K562 (cell line): ENCODE measurements around the gene TBXAS1. TPM values are rescaled to one million over a fixed set of nuclear protein-coding genes. Genes with fewer than 3 reads are reported as not detected.
A peak's percentile ranks its signal among the peaks of the same experiment; 100 is the strongest.

Experiments used
- CBX3 ChIP-seq, 2 experiments: IDR thresholded peaks; 1 replicate in 1 of 2; 2 replicates in 1 of 2; pipeline ENCODE4 v1.6.1; 2012; ENCODE audit warnings: inconsistent platforms in 2 of 2, low read length in 2 of 2, borderline replicate concordance in 1 of 2, control low read depth in 1 of 2
- ILF3 ChIP-seq: fragments of 450-650 bp; IDR thresholded peaks from 2 replicates; pipeline ENCODE4 v1.6.1; 2018; ENCODE audit warnings: antibody characterized with exemption, mild to moderate bottlenecking, moderate library complexity, borderline replicate concordance
- IRF2 ChIP-seq: sonication (generic); formaldehyde crosslinking; IDR thresholded peaks from 2 replicates; pipeline ENCODE4 v1.8.1; 2022; ENCODE audit warnings: mild to moderate bottlenecking, missing genetic modification reagents
- NRF1 ChIP-seq, 2 experiments: fragments of 450-650 bp; IDR thresholded peaks in 1 of 2; conservative IDR thresholded peaks in 1 of 2; 2 replicates each; pipeline ENCODE4 v1.6.1; 2014; ENCODE audit warnings: mild to moderate bottlenecking in 2 of 2
- RB1 ChIP-seq: fragments of 450-650 bp; IDR thresholded peaks from 2 replicates; pipeline ENCODE4 v1.6.1; 2017; ENCODE audit warnings: low read depth, mild to moderate bottlenecking
- SIX5 ChIP-seq, 2 experiments: IDR thresholded peaks; 2 replicates each; pipeline ENCODE4 v1.6.1; 2011; ENCODE audit warnings: low read length in 2 of 2, borderline replicate concordance in 1 of 2, low read depth in 1 of 2, mild to moderate bottlenecking in 1 of 2, moderate library complexity in 1 of 2; ENCODE audit not compliant: insufficient read depth in 1 of 2
- SMARCE1 ChIP-seq: fragments of 450-650 bp; IDR thresholded peaks from 2 replicates; pipeline ENCODE4 v1.7.1; 2016; ENCODE audit warnings: mild to moderate bottlenecking
- ZFX ChIP-seq: sonication (generic); formaldehyde crosslinking; IDR thresholded peaks from 2 replicates; pipeline ENCODE4 v1.8.0; 2022; ENCODE audit warnings: mild to moderate bottlenecking, missing genetic modification reagents, moderate library complexity
- ZNF408 ChIP-seq: fragments of 250-450 bp; sonication (Bioruptor Pico); IDR thresholded peaks from 2 replicates; pipeline ENCODE4 v1.4.0; 2020; ENCODE audit warnings: low read depth, mild to moderate bottlenecking, moderate library complexity
- ZNF507 ChIP-seq: conservative IDR thresholded peaks from 2 replicates; pipeline ENCODE4 v1.6.1; 2017; ENCODE audit warnings: missing genetic modification characterization, missing compliant biosample characterization
- polyA plus RNA-seq, 8 experiments: library from polyadenylated mRNA; depleted of rRNA in 4 of 8; stranded (reverse) in 5 of 8; unstranded in 3 of 8; fragments of >200 nt; fragmentation: Nextera tagmentation in 2 of 8; fragmentation: Illumina TruSeq in 1 of 8; extraction: Ambion mirVana in 2 of 8; extraction: Trizol in 1 of 8; gene quantifications; 2 replicates each; pipeline versions ENCODE4 v1.2.1 to v1.2.3, GENCODE V29; 2011 to 2014; ENCODE audit warnings: inconsistent platforms in 1 of 8, missing spikeins in 1 of 8
- total RNA-seq, 7 experiments: library from RNA; depleted of rRNA in 6 of 7; stranded (reverse); fragments of >200 nt in 6 of 7; fragmentation: Illumina TruSeq in 2 of 7; extraction: Trizol in 2 of 7; gene quantifications; 2 replicates each; pipeline versions ENCODE4 v1.2.1 to v1.2.3, GENCODE V29; 2011 to 2021; ENCODE audit warnings: low replicate concordance in 1 of 7
- TF ChIP-seq, protein P1 (sequence below), 3 experiments: IDR thresholded peaks in 2 of 3; conservative IDR thresholded peaks in 1 of 3; 2 replicates each; pipeline ENCODE4 v1.5.1; 2011 to 2012; ENCODE audit warnings: low read length in 3 of 3, mild to moderate bottlenecking in 3 of 3, control low read depth in 2 of 3, improper control_type of control experiment in 1 of 3, inconsistent platforms in 1 of 3, low read depth in 1 of 3, mixed read lengths in 1 of 3, moderate library complexity in 1 of 3; ENCODE audit not compliant: insufficient read depth in 2 of 3
- TF ChIP-seq, protein P2 (sequence below): sonication (generic); formaldehyde crosslinking; IDR thresholded peaks from 2 replicates; pipeline ENCODE4 v1.9.0; 2022; ENCODE audit warnings: mild to moderate bottlenecking, missing genetic modification reagents
- TF ChIP-seq, protein P3 (sequence below): fragments of 250-450 bp; sonication (Bioruptor Pico); IDR thresholded peaks from 2 replicates; pipeline ENCODE4 v1.4.0; 2020; ENCODE audit warnings: mild to moderate bottlenecking
- TF ChIP-seq, protein P4 (sequence below): sonication (generic); formaldehyde crosslinking; IDR thresholded peaks from 2 replicates; pipeline ENCODE4 v1.8.0; 2022; ENCODE audit warnings: mild to moderate bottlenecking, low read depth, missing genetic modification reagents
- TF ChIP-seq, protein P5 (sequence below): fragments of 250-450 bp; sonication (Bioruptor Pico); IDR thresholded peaks from 2 replicates; pipeline ENCODE4 v1.6.1; 2021; ENCODE audit warnings: mild to moderate bottlenecking
- TF ChIP-seq, protein P6 (sequence below): conservative IDR thresholded peaks from 2 replicates; pipeline ENCODE4 v1.6.1; 2011; ENCODE audit warnings: low read depth, mild to moderate bottlenecking, low read length; ENCODE audit not compliant: control insufficient read depth
- TF ChIP-seq, protein P7 (sequence below): fragments of 450-650 bp; IDR thresholded peaks from 2 replicates; pipeline ENCODE4 v1.6.1; 2016; ENCODE audit warnings: low read depth, mild to moderate bottlenecking, moderate library complexity

Gene TBXAS1
- total and polyA plus RNA-seq, 9 of the 15 experiments (the other 6 are each of a cell fraction or from before 2014, with no cell fraction given): 1.1 to 8.3 (median 1.9) TPM

DNA sequence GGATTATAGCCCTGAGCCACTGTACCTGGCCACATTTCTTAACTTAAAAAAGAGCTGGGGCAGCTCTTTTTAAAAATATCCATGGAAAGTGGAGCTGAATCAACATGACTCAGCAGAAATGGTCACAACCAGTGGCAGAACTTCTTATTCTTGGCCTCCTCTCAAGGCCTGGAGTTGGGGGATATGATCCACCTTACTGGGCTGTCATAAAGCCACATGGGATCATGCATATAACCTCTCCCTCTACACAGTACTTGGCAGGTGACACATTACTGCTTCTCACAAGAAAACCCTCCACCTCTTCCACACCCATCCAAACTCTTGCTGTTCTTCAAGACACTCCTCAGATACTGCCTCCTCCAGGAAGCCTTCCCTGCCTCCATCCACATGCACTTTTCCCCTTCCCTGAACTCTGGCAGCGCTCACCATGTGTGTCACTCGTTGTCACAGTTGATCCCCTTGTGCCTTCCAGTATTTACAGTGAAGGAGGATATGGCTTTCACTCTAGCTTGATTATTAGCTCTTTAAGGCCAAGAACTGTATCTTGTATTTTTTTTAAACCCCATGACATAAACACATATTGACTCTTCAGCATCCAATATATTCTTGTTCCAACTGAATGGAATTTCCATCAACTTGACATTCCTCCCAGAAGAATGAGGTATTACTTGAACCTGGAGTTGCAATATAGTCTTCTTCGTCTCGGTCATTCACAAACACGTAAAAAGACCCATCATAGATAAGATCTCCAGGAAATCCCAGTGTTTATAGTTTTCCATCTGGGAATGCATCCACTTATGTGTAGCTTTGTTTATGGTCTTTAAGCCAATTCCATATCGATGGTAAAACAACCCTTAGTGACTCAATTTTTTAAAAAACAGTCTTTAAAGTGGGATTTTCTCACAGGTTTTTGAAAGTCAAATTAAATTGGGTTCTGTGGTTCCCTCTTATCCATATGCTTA, 85.5 kb downstream of the TBXAS1 start (continued):
- TF ChIP-seq NRF1 (conservative IDR thresholded peaks at IDR 0.05 in 1 of 2, IDR thresholded peaks at IDR 0.05 in 1 of 2): no peak
- TF ChIP-seq, protein P1, sequence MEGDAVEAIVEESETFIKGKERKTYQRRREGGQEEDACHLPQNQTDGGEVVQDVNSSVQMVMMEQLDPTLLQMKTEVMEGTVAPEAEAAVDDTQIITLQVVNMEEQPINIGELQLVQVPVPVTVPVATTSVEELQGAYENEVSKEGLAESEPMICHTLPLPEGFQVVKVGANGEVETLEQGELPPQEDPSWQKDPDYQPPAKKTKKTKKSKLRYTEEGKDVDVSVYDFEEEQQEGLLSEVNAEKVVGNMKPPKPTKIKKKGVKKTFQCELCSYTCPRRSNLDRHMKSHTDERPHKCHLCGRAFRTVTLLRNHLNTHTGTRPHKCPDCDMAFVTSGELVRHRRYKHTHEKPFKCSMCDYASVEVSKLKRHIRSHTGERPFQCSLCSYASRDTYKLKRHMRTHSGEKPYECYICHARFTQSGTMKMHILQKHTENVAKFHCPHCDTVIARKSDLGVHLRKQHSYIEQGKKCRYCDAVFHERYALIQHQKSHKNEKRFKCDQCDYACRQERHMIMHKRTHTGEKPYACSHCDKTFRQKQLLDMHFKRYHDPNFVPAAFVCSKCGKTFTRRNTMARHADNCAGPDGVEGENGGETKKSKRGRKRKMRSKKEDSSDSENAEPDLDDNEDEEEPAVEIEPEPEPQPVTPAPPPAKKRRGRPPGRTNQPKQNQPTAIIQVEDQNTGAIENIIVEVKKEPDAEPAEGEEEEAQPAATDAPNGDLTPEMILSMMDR (IDR thresholded peaks at IDR 0.05 in 2 of 3, conservative IDR thresholded peaks at IDR 0.05 in 1 of 3; ENCODE audit: insufficient read depth in 2 of 3, low read depth in 1 of 3, low read length in 3 of 3): no peak
- TF ChIP-seq IRF2: no peak
- TF ChIP-seq ZNF507 (tag): no peak
- TF ChIP-seq, protein P2, sequence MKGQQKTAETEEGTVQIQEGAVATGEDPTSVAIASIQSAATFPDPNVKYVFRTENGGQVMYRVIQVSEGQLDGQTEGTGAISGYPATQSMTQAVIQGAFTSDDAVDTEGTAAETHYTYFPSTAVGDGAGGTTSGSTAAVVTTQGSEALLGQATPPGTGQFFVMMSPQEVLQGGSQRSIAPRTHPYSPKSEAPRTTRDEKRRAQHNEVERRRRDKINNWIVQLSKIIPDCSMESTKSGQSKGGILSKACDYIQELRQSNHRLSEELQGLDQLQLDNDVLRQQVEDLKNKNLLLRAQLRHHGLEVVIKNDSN: no peak
- no peak for TF ChIP-seq ILF3
- no peak for TF ChIP-seq SMARCE1
- TF ChIP-seq ZNF408 (CRISPR knock-in tag): no peak
- TF ChIP-seq, protein P3, sequence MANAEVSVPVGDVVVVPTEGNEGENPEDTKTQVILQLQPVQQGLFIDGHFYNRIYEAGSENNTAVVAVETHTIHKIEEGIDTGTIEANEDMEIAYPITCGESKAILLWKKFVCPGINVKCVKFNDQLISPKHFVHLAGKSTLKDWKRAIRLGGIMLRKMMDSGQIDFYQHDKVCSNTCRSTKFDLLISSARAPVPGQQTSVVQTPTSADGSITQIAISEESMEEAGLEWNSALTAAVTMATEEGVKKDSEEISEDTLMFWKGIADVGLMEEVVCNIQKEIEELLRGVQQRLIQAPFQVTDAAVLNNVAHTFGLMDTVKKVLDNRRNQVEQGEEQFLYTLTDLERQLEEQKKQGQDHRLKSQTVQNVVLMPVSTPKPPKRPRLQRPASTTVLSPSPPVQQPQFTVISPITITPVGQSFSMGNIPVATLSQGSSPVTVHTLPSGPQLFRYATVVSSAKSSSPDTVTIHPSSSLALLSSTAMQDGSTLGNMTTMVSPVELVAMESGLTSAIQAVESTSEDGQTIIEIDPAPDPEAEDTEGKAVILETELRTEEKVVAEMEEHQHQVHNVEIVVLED (CRISPR knock-in tag): no peak
- no peak for TF ChIP-seq SIX5 (IDR thresholded peaks at IDR 0.05; ENCODE audit: borderline replicate concordance in 1 of 2, insufficient read depth in 1 of 2, low read depth in 1 of 2, low read length in 2 of 2)
- TF ChIP-seq ZFX (CRISPR knock-in tag): 0 out of 2 replicates have a peak, but pooled peaks have one; percentile 29
- TF ChIP-seq, protein P4, sequence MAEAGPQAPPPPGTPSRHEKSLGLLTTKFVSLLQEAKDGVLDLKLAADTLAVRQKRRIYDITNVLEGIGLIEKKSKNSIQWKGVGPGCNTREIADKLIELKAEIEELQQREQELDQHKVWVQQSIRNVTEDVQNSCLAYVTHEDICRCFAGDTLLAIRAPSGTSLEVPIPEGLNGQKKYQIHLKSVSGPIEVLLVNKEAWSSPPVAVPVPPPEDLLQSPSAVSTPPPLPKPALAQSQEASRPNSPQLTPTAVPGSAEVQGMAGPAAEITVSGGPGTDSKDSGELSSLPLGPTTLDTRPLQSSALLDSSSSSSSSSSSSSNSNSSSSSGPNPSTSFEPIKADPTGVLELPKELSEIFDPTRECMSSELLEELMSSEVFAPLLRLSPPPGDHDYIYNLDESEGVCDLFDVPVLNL (CRISPR knock-in tag): no peak
- TF ChIP-seq, protein P5, sequence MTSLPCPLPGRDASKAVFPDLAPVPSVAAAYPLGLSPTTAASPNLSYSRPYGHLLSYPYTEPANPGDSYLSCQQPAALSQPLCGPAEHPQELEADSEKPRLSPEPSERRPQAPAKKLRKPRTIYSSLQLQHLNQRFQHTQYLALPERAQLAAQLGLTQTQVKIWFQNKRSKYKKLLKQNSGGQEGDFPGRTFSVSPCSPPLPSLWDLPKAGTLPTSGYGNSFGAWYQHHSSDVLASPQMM: no peak
- TF ChIP-seq, protein P6, sequence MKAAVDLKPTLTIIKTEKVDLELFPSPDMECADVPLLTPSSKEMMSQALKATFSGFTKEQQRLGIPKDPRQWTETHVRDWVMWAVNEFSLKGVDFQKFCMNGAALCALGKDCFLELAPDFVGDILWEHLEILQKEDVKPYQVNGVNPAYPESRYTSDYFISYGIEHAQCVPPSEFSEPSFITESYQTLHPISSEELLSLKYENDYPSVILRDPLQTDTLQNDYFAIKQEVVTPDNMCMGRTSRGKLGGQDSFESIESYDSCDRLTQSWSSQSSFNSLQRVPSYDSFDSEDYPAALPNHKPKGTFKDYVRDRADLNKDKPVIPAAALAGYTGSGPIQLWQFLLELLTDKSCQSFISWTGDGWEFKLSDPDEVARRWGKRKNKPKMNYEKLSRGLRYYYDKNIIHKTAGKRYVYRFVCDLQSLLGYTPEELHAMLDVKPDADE: no peak
- TF ChIP-seq RB1: no peak
- peak in 1 of 2 experiments; percentile 84; a peak in 1 of 3 replicates for TF ChIP-seq CBX3 (IDR thresholded peaks at IDR 0.05; ENCODE audit: borderline replicate concordance in 1 of 2, low read length in 2 of 2)
- TF ChIP-seq, protein P7, sequence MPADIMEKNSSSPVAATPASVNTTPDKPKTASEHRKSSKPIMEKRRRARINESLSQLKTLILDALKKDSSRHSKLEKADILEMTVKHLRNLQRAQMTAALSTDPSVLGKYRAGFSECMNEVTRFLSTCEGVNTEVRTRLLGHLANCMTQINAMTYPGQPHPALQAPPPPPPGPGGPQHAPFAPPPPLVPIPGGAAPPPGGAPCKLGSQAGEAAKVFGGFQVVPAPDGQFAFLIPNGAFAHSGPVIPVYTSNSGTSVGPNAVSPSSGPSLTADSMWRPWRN: no peak
